ENCODE data around the gene RNF144B. TPM values are rescaled to one million over a fixed set of nuclear protein-coding genes. Genes with fewer than 3 reads are reported as not detected.
"Not testable (repeated sequence)": the region's sequence is repeated elsewhere in the genome, so short reads cannot be mapped to it uniquely, and the experiment has no call there.

The RNF144B gene
- total RNA-seq, 4 donors from 2014 or later: 5.6 to 18.4 (median 15.2) TPM

DNA sequence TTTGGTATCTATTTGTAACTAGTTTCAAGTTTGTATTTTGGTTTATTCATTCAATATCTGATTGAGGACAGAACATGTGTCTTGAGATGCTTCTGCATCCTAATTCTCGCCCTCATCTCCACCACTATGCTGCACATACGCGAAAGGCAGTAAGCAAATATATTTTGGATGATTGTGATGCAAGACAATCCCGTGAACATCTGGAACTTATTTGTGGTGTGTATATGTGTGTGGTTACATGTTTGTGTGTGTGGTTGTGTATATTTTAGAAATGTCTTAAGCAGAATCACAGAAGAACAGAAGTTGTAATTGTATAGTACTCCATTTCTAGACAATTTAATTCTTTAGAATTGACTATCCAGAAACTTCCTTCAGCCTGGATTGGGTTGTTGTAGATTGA is 35.1 kb upstream of the RNF144B start:
- H3K4me3 ChIP-seq: no peak overlapping the region
- no peaks in the 10 kb centered on the region for H3K36me3 ChIP-seq
- TF ChIP-seq POLR2AphosphoS5 (IDR thresholded peaks at IDR 0.05): no peak
- TF ChIP-seq EP300 (IDR thresholded peaks at IDR 0.05): no peak
- TF ChIP-seq POLR2A (IDR thresholded peaks at IDR 0.05): no peak
- TF ChIP-seq CTCF (IDR thresholded peaks at IDR 0.05): no peak
- WGBS, 2 donors (ENCODE audit: low coverage in 1 of 2): 91 to 94% methylated on average over 4 of the region's 4 CpGs
- no peaks in the 10 kb centered on the region for H3K4me1 ChIP-seq
- ATAC-seq: no peak
- no peak overlapping the region for H3K27ac ChIP-seq
- H3K9me3 ChIP-seq: no peaks in the 10 kb centered on the region
- H3K27me3 ChIP-seq: no peaks in the 10 kb centered on the region

DNA sequence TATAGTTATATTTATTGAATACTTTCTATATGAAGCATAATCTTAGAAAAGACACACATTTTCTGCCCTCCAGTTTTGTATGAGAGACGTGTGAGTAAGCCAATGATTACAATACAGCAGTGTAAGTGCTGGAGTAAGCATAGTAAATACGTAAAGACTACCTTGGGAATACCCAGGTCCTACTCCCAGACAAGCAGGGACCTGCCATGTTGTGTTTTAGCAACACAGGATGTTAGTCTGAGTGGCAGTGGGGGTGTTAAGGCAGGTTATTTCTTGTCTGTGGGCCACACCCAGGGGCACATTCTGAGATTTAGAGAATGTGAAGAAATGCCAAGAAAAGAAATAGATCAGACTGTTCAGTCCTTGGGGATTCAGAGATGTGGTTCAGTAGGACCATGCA is 34.3 kb upstream of the RNF144B start:
- no peak for TF ChIP-seq EP300 (IDR thresholded peaks at IDR 0.05)
- TF ChIP-seq CTCF (IDR thresholded peaks at IDR 0.05): no peak
- TF ChIP-seq POLR2A (IDR thresholded peaks at IDR 0.05): no peak
- no peak for TF ChIP-seq POLR2AphosphoS5 (IDR thresholded peaks at IDR 0.05)
- H3K27me3 ChIP-seq: no peaks in the 10 kb centered on the region
- 83 to 89% methylated on average over 2 of the region's 2 CpGs for WGBS, 2 donors (ENCODE audit: low coverage in 1 of 2)
- H3K9me3 ChIP-seq: no peaks in the 10 kb centered on the region
- no peak overlapping the region for H3K27ac ChIP-seq
- ATAC-seq: no peak
- H3K4me3 ChIP-seq: no peak overlapping the region
- no peaks in the 10 kb centered on the region for H3K36me3 ChIP-seq
- no peaks in the 10 kb centered on the region for H3K4me1 ChIP-seq

DNA sequence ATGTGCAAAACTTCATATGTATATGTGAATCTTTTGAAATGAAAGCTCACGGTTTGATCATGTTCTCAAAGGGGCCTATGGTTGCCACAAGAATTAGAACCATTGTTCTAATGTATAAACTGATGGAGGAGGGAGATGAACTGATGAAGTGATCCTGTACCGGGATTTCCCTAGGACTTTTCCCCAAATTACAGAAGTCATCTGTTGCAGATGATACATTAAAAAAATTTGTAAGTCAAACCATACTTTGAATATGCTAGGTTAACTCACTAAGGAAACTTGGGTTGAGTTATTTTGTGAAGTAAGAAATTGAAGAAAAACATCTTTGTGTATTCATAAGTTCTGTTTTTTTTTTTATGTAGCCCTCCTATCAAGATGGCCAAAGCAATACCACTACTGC is 33.9 kb upstream of the RNF144B start:
- Histone ChIP-seq H3K27ac (no peak overlapping the region), H3K9me3 (no peaks in the 10 kb centered on the region), H3K4me3 (no peak overlapping the region), H3K27me3 (no peaks in the 10 kb centered on the region), H3K36me3 (no peaks in the 10 kb centered on the region), H3K4me1 (no peaks in the 10 kb centered on the region)
- 63 to 89% methylated on average over 2 of the region's 2 CpGs for WGBS, 2 donors (ENCODE audit: low coverage in 1 of 2)
- ATAC-seq: no peak
- TF ChIP-seq EP300 (IDR thresholded peaks at IDR 0.05) (no peak), CTCF (IDR thresholded peaks at IDR 0.05) (no peak), POLR2AphosphoS5 (IDR thresholded peaks at IDR 0.05) (no peak), POLR2A (IDR thresholded peaks at IDR 0.05) (no peak)

- peaks cover 0 to 15% (median 4%) of the 10 kb centered on the region in 3 donors for H3K4me1 ChIP-seq
- H3K27ac ChIP-seq, H3K4me3 ChIP-seq, H3K27me3 ChIP-seq, ATAC-seq, H3K9me3 ChIP-seq, H3K36me3 ChIP-seq: not testable (repeated sequence)
- 82% methylated on average over 2 of the region's 4 CpGs; no CpG with 5 or more reads in 1 of the 2 donors for WGBS, 2 donors (ENCODE audit: low coverage in 1 of 2)
These were observed 29.6 kb upstream of the RNF144B start for GRCh38 chr6:18357546-18357945.

GRCh38 chr6:18359237-18359885 is 27.8 kb upstream of the RNF144B start:
- ATAC-seq: no peak
- H3K27me3 ChIP-seq: no peaks in the 10 kb centered on the region
- H3K4me1 ChIP-seq: peaks cover 0 to 19% (median 4%) of the 10 kb centered on the region in 3 donors
- TF ChIP-seq CTCF (IDR thresholded peaks at IDR 0.05) (no peak), EP300 (IDR thresholded peaks at IDR 0.05) (no peak), POLR2AphosphoS5 (IDR thresholded peaks at IDR 0.05) (no peak), POLR2A (IDR thresholded peaks at IDR 0.05) (no peak)
- WGBS, 2 donors (ENCODE audit: low coverage in 1 of 2): no CpG with 5 or more reads among the region's 1 CpG
- no peaks in the 10 kb centered on the region for H3K9me3 ChIP-seq
- peak overlapping the region in 1 of 4 donors; percentile 16 for H3K27ac ChIP-seq
- H3K36me3 ChIP-seq: no peaks in the 10 kb centered on the region
- no peak overlapping the region for H3K4me3 ChIP-seq

Data from gastroesophageal sphincter (tissue), 4 donors.